PC-3 (cell line): ENCODE results near the gene ARHGAP25. TPM values are rescaled to one million over a fixed set of nuclear protein-coding genes. Genes with fewer than 3 reads are reported as not detected.

ENCODE experiments used
- ATAC-seq: fragments of 200-7000 bp; cut with Tn5 transposase; 2 replicates; pipeline ENCODE4 v1.9.1; 2020; ENCODE audit warnings: mild to moderate bottlenecking, moderate library complexity
- BruUV-seq: library from RNA; stranded (reverse); fragments of 400-500 nt; replicated peaks from 2 replicates; lab custom pipeline; 2021; lab: Mats Ljungman, UMichigan
- CTCF ChIA-PET: fragments of 300-600 bp; sonication (Branson Sonifier 250); formaldehyde crosslinking; loops from one replicate; lab custom pipeline; 2022; ENCODE audit warnings: antibody characterized with exemption; lab: Charles Lee
- POLR2A ChIA-PET: fragments of 300-600 bp; sonication (Branson Sonifier 250); formaldehyde crosslinking; loops from one replicate; lab custom pipeline; 2022; ENCODE audit warnings: antibody characterized with exemption; ENCODE audit not compliant: unreplicated experiment; lab: Charles Lee
- DNase-seq: peaks from one replicate; pipeline ENCODE4 v3.0.0-alpha.2; 2015
- H2AFZ ChIP-seq: fragments of 300-600 bp; sonication (generic); 2 replicates; pipeline ENCODE4 v1.6.0; 2016; ENCODE audit warnings: antibody characterized with exemption, low read length
- H3F3A ChIP-seq: fragments of 300-600 bp; sonication (generic); one replicate; pipeline ENCODE4 v1.6.0; 2017; ENCODE audit warnings: antibody characterized with exemption, low read length, control low read depth, mild to moderate bottlenecking; ENCODE audit not compliant: unreplicated experiment
- H3K27ac ChIP-seq: fragments of 300-600 bp; sonication (generic); 2 replicates; pipeline ENCODE4 v1.5.1; 2016; ENCODE audit warnings: mild to moderate bottlenecking, low read length
- H3K27me3 ChIP-seq: fragments of 300-600 bp; sonication (generic); 2 replicates; pipeline ENCODE4 v1.6.1; 2016; ENCODE audit warnings: low read length, mixed read lengths
- H3K36me3 ChIP-seq: fragments of 300-600 bp; sonication (generic); 2 replicates; pipeline ENCODE4 v1.6.1; 2016; ENCODE audit warnings: low read depth, mixed run types, low read length, mixed read lengths
- H3K4me1 ChIP-seq: fragments of 300-600 bp; sonication (generic); 2 replicates; pipeline ENCODE4 v1.5.1; 2016; ENCODE audit warnings: low read length; ENCODE audit not compliant: insufficient read depth
- H3K4me2 ChIP-seq: fragments of 300-600 bp; sonication (generic); 2 replicates; pipeline ENCODE4 v1.6.0; 2016; ENCODE audit warnings: low read length
- H3K4me3 ChIP-seq: fragments of 300-600 bp; sonication (generic); 2 replicates; pipeline ENCODE4 v1.5.1; 2016; ENCODE audit warnings: mild to moderate bottlenecking, low read length, mixed read lengths
- H3K79me2 ChIP-seq: fragments of 300-600 bp; sonication (generic); 2 replicates; pipeline ENCODE4 v1.6.1; 2017; ENCODE audit warnings: low read length, mixed read lengths
- H3K9ac ChIP-seq: fragments of 300-600 bp; sonication (generic); 2 replicates; pipeline ENCODE4 v1.6.0; 2016; ENCODE audit warnings: mild to moderate bottlenecking, low read length
- H3K9me2 ChIP-seq: fragments of 300-600 bp; sonication (generic); replicated peaks from 2 replicates; pipeline ENCODE4 v1.6.1; 2016; ENCODE audit warnings: mixed run types, low read length, mixed read lengths
- H3K9me3 ChIP-seq: fragments of 300-600 bp; sonication (generic); 2 replicates; pipeline ENCODE4 v1.6.1; 2016; ENCODE audit warnings: low read length, mixed read lengths
- H4K20me1 ChIP-seq: fragments of 300-600 bp; sonication (generic); 2 replicates; pipeline ENCODE4 v1.6.1; 2016; ENCODE audit warnings: low read length, mixed read lengths
- EZH2 ChIP-seq: fragments of 300-600 bp; sonication (generic); IDR thresholded peaks from one replicate; pipeline ENCODE4 v1.6.1; 2017; ENCODE audit warnings: antibody characterized with exemption, mild to moderate bottlenecking, low read length; ENCODE audit not compliant: unreplicated experiment
- EZH2phosphoT487 ChIP-seq: fragments of 300-600 bp; sonication (generic); IDR thresholded peaks from 2 replicates; pipeline ENCODE4 v1.6.1; 2018; ENCODE audit warnings: mild to moderate bottlenecking, antibody characterized with exemption, low read length, borderline replicate concordance
- intact Hi-C: fragments of 100-400 bp; cut with micrococcal nuclease; formaldehyde crosslinking; loops from 2 replicates; pipeline ENCODE4 v1.9.0; 2023
- total RNA-seq: library from RNA; depleted of rRNA; stranded (reverse); fragments of >200 nt; gene quantifications from 2 replicates; pipeline ENCODE4 v1.2.3, GENCODE V29; 2014
- TF ChIP-seq, protein P1 (sequence below): fragments of 300-600 bp; sonication (generic); conservative IDR thresholded peaks from 2 replicates; pipeline ENCODE4 v1.5.1; 2017; ENCODE audit warnings: antibody characterized with exemption, low read depth, mild to moderate bottlenecking, low read length

ARHGAP25 gene
- total RNA-seq, 1 experiment from 2014 or later, result not detected

DNA sequence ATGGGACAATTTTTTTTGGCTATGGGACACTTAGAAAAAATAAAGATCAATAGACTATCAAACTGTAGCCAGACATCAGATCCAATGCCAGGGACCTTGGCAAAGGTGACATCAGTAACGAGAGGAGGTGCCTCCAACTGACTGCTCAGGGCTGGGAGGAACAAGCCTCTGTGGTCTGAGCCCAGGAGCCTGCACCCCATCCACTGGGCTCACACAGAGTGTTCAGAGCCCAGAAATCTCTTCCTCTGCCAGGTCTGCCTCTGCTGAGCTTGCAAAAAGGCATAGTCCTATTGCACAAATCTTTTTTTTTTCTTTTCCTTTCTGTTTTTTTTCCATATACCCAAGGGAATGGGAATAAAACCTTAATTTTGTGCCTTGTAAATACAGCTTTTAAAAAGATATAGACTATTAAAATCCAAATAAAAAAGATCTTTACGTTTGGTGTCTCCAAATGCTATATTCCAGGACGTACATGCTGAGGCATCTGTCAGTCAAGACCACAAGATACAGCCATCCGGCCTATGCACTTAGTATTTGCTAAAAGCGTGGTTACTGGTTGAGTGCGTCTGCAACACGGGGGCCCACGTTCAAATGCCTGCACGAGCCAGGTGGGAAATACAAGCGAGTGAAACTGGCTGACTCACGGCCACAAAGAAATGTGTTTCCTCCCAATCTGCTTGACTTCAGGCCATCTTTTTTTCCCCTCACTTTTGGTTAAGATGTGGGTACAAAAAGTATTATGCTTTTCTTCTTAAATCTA, 7.8 kb upstream of the ARHGAP25 start:
- Histone ChIP-seq H3K4me1 (peaks cover 34% of the 10 kb centered on the region), H3K36me3 (no peaks in the 10 kb centered on the region), H3F3A (no peaks in the 10 kb centered on the region), H3K9me2 (no peaks in the 10 kb centered on the region), H3K9me3 (no peaks in the 10 kb centered on the region), H3K27ac (no peak overlapping the region), H3K9ac (no peak overlapping the region), H3K4me3 (no peak overlapping the region), H3K27me3 (no peaks in the 10 kb centered on the region), H3K79me2 (no peaks in the 10 kb centered on the region), H4K20me1 (no peaks in the 10 kb centered on the region), H2AFZ (no peak overlapping the region), H3K4me2 (no peak overlapping the region)
- CTCF ChIA-PET, result no interaction called here
- TF ChIP-seq, protein P1, sequence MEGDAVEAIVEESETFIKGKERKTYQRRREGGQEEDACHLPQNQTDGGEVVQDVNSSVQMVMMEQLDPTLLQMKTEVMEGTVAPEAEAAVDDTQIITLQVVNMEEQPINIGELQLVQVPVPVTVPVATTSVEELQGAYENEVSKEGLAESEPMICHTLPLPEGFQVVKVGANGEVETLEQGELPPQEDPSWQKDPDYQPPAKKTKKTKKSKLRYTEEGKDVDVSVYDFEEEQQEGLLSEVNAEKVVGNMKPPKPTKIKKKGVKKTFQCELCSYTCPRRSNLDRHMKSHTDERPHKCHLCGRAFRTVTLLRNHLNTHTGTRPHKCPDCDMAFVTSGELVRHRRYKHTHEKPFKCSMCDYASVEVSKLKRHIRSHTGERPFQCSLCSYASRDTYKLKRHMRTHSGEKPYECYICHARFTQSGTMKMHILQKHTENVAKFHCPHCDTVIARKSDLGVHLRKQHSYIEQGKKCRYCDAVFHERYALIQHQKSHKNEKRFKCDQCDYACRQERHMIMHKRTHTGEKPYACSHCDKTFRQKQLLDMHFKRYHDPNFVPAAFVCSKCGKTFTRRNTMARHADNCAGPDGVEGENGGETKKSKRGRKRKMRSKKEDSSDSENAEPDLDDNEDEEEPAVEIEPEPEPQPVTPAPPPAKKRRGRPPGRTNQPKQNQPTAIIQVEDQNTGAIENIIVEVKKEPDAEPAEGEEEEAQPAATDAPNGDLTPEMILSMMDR, result no peak
- TF ChIP-seq EZH2 (no peak), EZH2phosphoT487 (no peak)
- BruUV-seq, result no TSS peak
- DNase-seq (peak; percentile 42), ATAC-seq (peak; percentile 23; the same call in 1 of the 2 replicates)
- intact Hi-C loops, result no loop called here
- POLR2A ChIA-PET, result interaction anchor here (0.6 kb wide), 1 partner anchor 156 kb away, joined by 3 read pairs; no protein-coding TSS in a partner anchor

DNA sequence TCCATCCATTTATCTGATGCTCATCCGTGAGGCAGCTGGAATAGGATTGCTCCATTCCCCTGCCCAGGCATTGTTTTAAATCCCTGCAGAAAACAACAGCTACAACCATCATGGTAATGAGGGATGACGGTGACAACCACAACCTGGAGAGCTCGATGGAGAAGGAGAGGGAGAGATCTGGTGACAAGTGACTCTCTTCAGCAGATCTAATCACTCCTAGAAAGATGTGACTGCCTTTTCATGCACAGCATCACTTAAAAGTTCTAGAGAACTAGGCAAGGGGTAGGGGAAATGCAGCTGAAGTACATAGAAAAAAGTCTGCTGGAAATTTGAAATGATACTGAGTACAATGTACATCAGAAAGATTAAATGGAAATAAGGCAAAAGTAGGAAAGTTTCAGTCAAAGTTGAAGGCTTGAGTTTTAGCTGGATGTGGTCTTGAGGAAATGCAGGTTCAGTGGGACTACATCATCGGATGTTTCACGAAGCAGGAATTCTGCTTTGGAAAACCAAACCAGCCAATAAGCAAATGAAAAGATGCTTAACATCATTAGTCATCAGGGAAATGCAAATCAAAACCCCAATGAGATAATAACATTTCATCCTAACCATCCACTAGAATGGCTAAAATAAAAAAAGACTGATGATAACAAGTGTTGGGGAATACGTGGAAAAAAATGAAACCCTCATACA, 6.8 kb upstream of the ARHGAP25 start:
- POLR2A ChIA-PET, result no interaction called here

More for the DNA sequence above, 6.8 kb upstream of the ARHGAP25 start:
- Histone ChIP-seq H3K4me1 (peaks cover 31% of the 10 kb centered on the region), H3K4me2 (0 out of 2 replicates have a peak overlapping the region, but pooled peaks have one; percentile 5), H3K27me3 (no peaks in the 10 kb centered on the region), H3K9ac (no peak overlapping the region), H3K36me3 (no peaks in the 10 kb centered on the region), H2AFZ (no peak overlapping the region), H3K79me2 (no peaks in the 10 kb centered on the region), H3K27ac (no peak overlapping the region), H3K9me3 (no peaks in the 10 kb centered on the region), H3K9me2 (no peaks in the 10 kb centered on the region), H3K4me3 (no peak overlapping the region), H3F3A (no peaks in the 10 kb centered on the region), H4K20me1 (no peaks in the 10 kb centered on the region)
- no TSS peak for BruUV-seq
- CTCF ChIA-PET, result no interaction called here
- ATAC-seq, result no peak
- DNase-seq, result peak; percentile 59
- TF ChIP-seq, protein P1, result no peak
- TF ChIP-seq EZH2 (no peak), EZH2phosphoT487 (no peak)
- intact Hi-C loops, result no loop called here
